K562 (cell line): ENCODE data around the gene KLC1. TPM values are rescaled to one million over a fixed set of nuclear protein-coding genes. Genes with fewer than 3 reads are reported as not detected.

Source experiments
- BACH1 ChIP-seq: fragments of 200-800 bp; sonication (Bioruptor generic); IDR thresholded peaks from 2 replicates; pipeline ENCODE4 v1.6.1; 2016; ENCODE audit warnings: missing genetic modification characterization, missing compliant biosample characterization
- CBFA2T3 ChIP-seq: fragments of 450-650 bp; IDR thresholded peaks from 2 replicates; pipeline ENCODE4 v1.6.1; 2017
- ELF2 ChIP-seq: fragments of 250-450 bp; sonication (Bioruptor Pico); IDR thresholded peaks from 2 replicates; pipeline ENCODE4 v1.5.0; 2021; ENCODE audit warnings: mild to moderate bottlenecking
- GATA2 ChIP-seq: sonication (generic); formaldehyde crosslinking; IDR thresholded peaks from 2 replicates; pipeline ENCODE4 v1.4.0; 2020; ENCODE audit warnings: mild to moderate bottlenecking, missing genetic modification reagents
- GTF2A2 ChIP-seq: IDR thresholded peaks from 2 replicates; pipeline ENCODE4 v1.6.1; 2016; ENCODE audit warnings: mild to moderate bottlenecking, missing genetic modification characterization, missing compliant biosample characterization
- HEY1 ChIP-seq: fragments of 250-450 bp; sonication (Bioruptor Pico); IDR thresholded peaks from 2 replicates; pipeline ENCODE4 v1.5.0; 2020; ENCODE audit warnings: mild to moderate bottlenecking, moderate library complexity, borderline replicate concordance
- HLTF ChIP-seq: fragments of 450-650 bp; IDR thresholded peaks from 2 replicates; pipeline ENCODE4 v1.6.1; 2016
- NEUROD1 ChIP-seq: fragments of 150-350 bp; IDR thresholded peaks from 2 replicates; pipeline ENCODE4 v1.6.1; 2014; ENCODE audit warnings: borderline replicate concordance, low read length, low read depth; ENCODE audit not compliant: partially characterized antibody
- NUFIP1 ChIP-seq: fragments of 450-650 bp; IDR thresholded peaks from 2 replicates; pipeline ENCODE4 v1.6.1; 2018; ENCODE audit not compliant: partially characterized antibody
- PHB ChIP-seq: fragments of 250-450 bp; sonication (Bioruptor Pico); IDR thresholded peaks from 2 replicates; pipeline ENCODE4 v1.5.0; 2021
- RBFOX2 ChIP-seq: fragments of 200-400 bp; formaldehyde crosslinking; IDR thresholded peaks from 2 replicates; pipeline ENCODE4 v1.6.1; 2017; ENCODE audit warnings: low read depth, mild to moderate bottlenecking, low read length, moderate library complexity
- TAF1 ChIP-seq: IDR thresholded peaks from 2 replicates; pipeline ENCODE4 v1.6.1; 2011; ENCODE audit warnings: mild to moderate bottlenecking, low read length, moderate library complexity; ENCODE audit not compliant: insufficient read depth, control insufficient read depth, severe bottlenecking; ENCODE audit errors: extremely low read depth
- ZSCAN32 ChIP-seq: fragments of 450-650 bp; formaldehyde crosslinking; IDR thresholded peaks from 2 replicates; pipeline ENCODE4 v1.4.0; 2020; ENCODE audit warnings: mild to moderate bottlenecking, moderate library complexity
- polyA plus RNA-seq, 8 experiments: library from polyadenylated mRNA; depleted of rRNA in 4 of 8; stranded (reverse) in 5 of 8; unstranded in 3 of 8; fragments of >200 nt; fragmentation: Nextera tagmentation in 2 of 8; fragmentation: Illumina TruSeq in 1 of 8; extraction: Ambion mirVana in 2 of 8; extraction: Trizol in 1 of 8; gene quantifications; 2 replicates each; pipeline versions ENCODE4 v1.2.1 to v1.2.3, GENCODE V29; 2011 to 2014; ENCODE audit warnings: inconsistent platforms in 1 of 8, missing spikeins in 1 of 8
- total RNA-seq, 7 experiments: library from RNA; depleted of rRNA in 6 of 7; stranded (reverse); fragments of >200 nt in 6 of 7; fragmentation: Illumina TruSeq in 2 of 7; extraction: Trizol in 2 of 7; gene quantifications; 2 replicates each; pipeline versions ENCODE4 v1.2.1 to v1.2.3, GENCODE V29; 2011 to 2021; ENCODE audit warnings: low replicate concordance in 1 of 7
- TF ChIP-seq, protein P1 (sequence below): conservative IDR thresholded peaks from 2 replicates; pipeline ENCODE4 v1.6.1; 2011; ENCODE audit warnings: low read depth, mild to moderate bottlenecking, low read length; ENCODE audit not compliant: control insufficient read depth
- TF ChIP-seq, protein P2 (sequence below): sonication (generic); formaldehyde crosslinking; IDR thresholded peaks from 2 replicates; pipeline ENCODE4 v1.8.0; 2022; ENCODE audit warnings: missing genetic modification reagents, mild to moderate bottlenecking, moderate library complexity, borderline replicate concordance
- TF ChIP-seq, protein P3 (sequence below): IDR thresholded peaks from 3 replicates; pipeline ENCODE4 v1.6.1; 2011; ENCODE audit warnings: borderline replicate concordance, mild to moderate bottlenecking, moderate library complexity; ENCODE audit not compliant: insufficient read length; ENCODE audit errors: extremely low read depth
- TF ChIP-seq, protein P4 (sequence below): sonication (generic); formaldehyde crosslinking; IDR thresholded peaks from 2 replicates; pipeline ENCODE4 v1.8.1; 2023; ENCODE audit warnings: mild to moderate bottlenecking, missing genetic modification reagents
- TF ChIP-seq, protein P5 (sequence below): IDR thresholded peaks from 2 replicates; pipeline ENCODE4 v1.6.1; 2016; ENCODE audit warnings: missing genetic modification characterization, missing compliant biosample characterization
- TF ChIP-seq, protein P6 (sequence below): fragments of 250-450 bp; sonication (Bioruptor Pico); IDR thresholded peaks from 2 replicates; pipeline ENCODE4 v1.8.0; 2021; ENCODE audit warnings: moderate library complexity, mild to moderate bottlenecking, inconsistent platforms

KLC1 gene
- total and polyA plus RNA-seq, 9 of the 15 experiments (the other 6 are each of a cell fraction or from before 2014, with no cell fraction given) = 4.9 to 134 (median 54.8) TPM

DNA sequence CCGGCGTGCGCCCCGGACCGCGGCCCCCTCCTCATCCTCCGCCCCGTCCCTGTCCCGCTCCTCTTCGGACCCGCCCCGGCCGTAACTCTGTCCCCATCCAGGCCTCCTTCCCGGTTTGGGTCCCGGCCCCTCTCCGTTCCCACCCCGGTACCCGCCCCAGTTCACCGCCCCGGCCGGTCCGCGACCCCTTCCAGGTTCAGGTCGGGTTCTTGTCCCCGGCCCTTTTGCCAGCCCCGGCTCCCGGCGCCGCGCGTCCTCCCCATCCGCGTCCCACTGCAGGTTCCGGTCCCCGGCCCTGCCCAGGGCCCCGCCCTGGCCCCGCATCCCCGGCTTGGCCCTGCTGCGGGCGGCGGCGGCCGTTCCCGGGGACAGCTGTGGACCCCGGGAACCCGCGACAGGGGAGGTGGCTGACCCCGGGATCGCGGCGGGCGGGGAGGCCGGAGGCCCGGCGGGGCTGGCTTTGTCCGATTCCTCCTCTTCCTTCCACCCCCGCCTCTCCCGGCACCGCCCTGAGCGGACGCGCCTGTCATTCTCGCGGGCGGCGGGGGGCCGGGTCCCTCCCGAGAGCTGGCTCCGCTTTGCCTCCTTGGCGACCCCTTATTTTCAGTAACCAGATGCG lies 601 bp downstream of the KLC1 start (continued):
- TF ChIP-seq, protein P1, sequence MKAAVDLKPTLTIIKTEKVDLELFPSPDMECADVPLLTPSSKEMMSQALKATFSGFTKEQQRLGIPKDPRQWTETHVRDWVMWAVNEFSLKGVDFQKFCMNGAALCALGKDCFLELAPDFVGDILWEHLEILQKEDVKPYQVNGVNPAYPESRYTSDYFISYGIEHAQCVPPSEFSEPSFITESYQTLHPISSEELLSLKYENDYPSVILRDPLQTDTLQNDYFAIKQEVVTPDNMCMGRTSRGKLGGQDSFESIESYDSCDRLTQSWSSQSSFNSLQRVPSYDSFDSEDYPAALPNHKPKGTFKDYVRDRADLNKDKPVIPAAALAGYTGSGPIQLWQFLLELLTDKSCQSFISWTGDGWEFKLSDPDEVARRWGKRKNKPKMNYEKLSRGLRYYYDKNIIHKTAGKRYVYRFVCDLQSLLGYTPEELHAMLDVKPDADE = 0 out of 2 replicates have a peak, but pooled peaks have one; percentile 6
- TF ChIP-seq CBFA2T3 (no peak), ZSCAN32 (CRISPR knock-in tag) (no peak), ELF2 (CRISPR knock-in tag) (no peak), PHB (CRISPR knock-in tag) (no peak), NEUROD1 (no peak), HLTF (no peak), NUFIP1 (no peak), RBFOX2 (peak; percentile 1; the same call in 1 of the 2 replicates), GTF2A2 (no peak), GATA2 (no peak), TAF1 (peak; percentile 39), BACH1 (no peak), HEY1 (CRISPR knock-in tag) (no peak)
- TF ChIP-seq, protein P2, sequence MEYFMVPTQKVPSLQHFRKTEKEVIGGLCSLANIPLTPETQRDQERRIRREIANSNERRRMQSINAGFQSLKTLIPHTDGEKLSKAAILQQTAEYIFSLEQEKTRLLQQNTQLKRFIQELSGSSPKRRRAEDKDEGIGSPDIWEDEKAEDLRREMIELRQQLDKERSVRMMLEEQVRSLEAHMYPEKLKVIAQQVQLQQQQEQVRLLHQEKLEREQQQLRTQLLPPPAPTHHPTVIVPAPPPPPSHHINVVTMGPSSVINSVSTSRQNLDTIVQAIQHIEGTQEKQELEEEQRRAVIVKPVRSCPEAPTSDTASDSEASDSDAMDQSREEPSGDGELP = no peak
- TF ChIP-seq, protein P3, sequence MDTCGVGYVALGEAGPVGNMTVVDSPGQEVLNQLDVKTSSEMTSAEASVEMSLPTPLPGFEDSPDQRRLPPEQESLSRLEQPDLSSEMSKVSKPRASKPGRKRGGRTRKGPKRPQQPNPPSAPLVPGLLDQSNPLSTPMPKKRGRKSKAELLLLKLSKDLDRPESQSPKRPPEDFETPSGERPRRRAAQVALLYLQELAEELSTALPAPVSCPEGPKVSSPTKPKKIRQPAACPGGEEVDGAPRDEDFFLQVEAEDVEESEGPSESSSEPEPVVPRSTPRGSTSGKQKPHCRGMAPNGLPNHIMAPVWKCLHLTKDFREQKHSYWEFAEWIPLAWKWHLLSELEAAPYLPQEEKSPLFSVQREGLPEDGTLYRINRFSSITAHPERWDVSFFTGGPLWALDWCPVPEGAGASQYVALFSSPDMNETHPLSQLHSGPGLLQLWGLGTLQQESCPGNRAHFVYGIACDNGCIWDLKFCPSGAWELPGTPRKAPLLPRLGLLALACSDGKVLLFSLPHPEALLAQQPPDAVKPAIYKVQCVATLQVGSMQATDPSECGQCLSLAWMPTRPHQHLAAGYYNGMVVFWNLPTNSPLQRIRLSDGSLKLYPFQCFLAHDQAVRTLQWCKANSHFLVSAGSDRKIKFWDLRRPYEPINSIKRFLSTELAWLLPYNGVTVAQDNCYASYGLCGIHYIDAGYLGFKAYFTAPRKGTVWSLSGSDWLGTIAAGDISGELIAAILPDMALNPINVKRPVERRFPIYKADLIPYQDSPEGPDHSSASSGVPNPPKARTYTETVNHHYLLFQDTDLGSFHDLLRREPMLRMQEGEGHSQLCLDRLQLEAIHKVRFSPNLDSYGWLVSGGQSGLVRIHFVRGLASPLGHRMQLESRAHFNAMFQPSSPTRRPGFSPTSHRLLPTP = no peak
- TF ChIP-seq, protein P4, sequence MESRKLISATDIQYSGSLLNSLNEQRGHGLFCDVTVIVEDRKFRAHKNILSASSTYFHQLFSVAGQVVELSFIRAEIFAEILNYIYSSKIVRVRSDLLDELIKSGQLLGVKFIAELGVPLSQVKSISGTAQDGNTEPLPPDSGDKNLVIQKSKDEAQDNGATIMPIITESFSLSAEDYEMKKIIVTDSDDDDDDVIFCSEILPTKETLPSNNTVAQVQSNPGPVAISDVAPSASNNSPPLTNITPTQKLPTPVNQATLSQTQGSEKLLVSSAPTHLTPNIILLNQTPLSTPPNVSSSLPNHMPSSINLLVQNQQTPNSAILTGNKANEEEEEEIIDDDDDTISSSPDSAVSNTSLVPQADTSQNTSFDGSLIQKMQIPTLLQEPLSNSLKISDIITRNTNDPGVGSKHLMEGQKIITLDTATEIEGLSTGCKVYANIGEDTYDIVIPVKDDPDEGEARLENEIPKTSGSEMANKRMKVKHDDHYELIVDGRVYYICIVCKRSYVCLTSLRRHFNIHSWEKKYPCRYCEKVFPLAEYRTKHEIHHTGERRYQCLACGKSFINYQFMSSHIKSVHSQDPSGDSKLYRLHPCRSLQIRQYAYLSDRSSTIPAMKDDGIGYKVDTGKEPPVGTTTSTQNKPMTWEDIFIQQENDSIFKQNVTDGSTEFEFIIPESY (CRISPR knock-in tag) = no peak
- TF ChIP-seq, protein P5, sequence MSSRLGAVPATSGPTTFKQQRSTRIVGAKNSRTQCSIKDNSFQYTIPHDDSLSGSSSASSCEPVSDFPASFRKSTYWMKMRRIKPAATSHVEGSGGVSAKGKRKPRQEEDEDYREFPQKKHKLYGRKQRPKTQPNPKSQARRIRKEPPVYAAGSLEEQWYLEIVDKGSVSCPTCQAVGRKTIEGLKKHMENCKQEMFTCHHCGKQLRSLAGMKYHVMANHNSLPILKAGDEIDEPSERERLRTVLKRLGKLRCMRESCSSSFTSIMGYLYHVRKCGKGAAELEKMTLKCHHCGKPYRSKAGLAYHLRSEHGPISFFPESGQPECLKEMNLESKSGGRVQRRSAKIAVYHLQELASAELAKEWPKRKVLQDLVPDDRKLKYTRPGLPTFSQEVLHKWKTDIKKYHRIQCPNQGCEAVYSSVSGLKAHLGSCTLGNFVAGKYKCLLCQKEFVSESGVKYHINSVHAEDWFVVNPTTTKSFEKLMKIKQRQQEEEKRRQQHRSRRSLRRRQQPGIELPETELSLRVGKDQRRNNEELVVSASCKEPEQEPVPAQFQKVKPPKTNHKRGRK (tag) = no peak
- TF ChIP-seq, protein P6, sequence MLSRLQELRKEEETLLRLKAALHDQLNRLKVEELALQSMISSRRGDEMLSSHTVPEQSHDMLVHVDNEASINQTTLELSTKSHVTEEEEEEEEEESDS (CRISPR knock-in tag) = no peak
